HS-27A (cell line): Measurements from ENCODE around the gene TNNT3.
"Not testable (repeated sequence)": the region's sequence is repeated elsewhere in the genome, so short reads cannot be mapped to it uniquely, and the experiment has no call there.

Experiments used
- DNase-seq: peaks from one replicate; pipeline ENCODE4 v3.0.0-alpha.2; 2012; ENCODE audit warnings: low read depth, missing footprints

Gene TNNT3

GRCh38 chr11:1881442-1882264, 37.9 kb upstream of the TNNT3 start:
- no peak for DNase-seq

GRCh38 chr11:1882265-1883238, 37.0 kb upstream of the TNNT3 start:
- DNase-seq, result no peak

GRCh38 chr11:1883346-1884302, 35.9 kb upstream of the TNNT3 start:
- no peak for DNase-seq

- no peak for DNase-seq
These were observed 35.2 kb upstream of the TNNT3 start for GRCh38 chr11:1884303-1884700.

- not testable (repeated sequence) for DNase-seq
These were observed 33.0 kb upstream of the TNNT3 start for GRCh38 chr11:1886551-1886950.

GRCh38 chr11:1887451-1888346, 31.8 kb upstream of the TNNT3 start:
- DNase-seq, result no peak

GRCh38 chr11:1888347-1888753, 31.2 kb upstream of the TNNT3 start:
- no peak for DNase-seq

GRCh38 chr11:1888811-1889210, 30.7 kb upstream of the TNNT3 start:
- no peak for DNase-seq

DNA sequence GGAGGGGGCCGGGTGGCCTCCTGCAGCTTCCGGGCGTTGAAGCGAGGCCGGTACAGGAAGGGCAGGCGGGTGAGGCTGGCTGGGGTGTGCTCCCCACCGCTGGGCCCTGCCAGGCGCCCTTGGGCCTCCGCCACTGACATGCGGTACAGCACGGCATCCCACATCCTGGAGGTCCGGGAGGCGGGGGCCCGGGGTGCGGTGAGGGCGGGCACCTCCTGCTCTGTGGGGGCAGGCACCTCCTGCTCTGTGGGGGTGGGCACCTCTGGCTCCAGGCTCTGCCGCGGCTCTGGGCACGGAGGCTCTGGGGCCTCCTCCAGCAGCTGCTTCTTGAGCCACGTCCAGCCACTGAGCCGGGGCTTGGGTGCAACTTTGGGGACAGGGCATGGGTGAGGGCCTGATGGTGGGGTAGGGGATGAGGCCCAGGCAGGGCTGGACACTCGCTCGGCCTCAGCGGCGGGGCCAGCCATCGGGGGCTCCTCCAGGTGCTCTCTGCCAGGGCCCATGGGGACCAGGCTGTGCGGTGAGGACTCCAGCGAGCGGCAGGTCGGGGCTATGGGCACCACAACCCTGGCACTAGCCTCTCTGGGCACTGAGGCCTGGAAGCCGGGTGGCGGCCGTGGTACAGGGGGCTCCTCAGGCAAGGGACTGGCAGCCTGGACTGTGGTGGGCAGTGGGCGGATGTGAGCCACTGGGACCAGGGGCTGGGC, 30.1 kb upstream of the TNNT3 start:
- no peak for DNase-seq

DNA sequence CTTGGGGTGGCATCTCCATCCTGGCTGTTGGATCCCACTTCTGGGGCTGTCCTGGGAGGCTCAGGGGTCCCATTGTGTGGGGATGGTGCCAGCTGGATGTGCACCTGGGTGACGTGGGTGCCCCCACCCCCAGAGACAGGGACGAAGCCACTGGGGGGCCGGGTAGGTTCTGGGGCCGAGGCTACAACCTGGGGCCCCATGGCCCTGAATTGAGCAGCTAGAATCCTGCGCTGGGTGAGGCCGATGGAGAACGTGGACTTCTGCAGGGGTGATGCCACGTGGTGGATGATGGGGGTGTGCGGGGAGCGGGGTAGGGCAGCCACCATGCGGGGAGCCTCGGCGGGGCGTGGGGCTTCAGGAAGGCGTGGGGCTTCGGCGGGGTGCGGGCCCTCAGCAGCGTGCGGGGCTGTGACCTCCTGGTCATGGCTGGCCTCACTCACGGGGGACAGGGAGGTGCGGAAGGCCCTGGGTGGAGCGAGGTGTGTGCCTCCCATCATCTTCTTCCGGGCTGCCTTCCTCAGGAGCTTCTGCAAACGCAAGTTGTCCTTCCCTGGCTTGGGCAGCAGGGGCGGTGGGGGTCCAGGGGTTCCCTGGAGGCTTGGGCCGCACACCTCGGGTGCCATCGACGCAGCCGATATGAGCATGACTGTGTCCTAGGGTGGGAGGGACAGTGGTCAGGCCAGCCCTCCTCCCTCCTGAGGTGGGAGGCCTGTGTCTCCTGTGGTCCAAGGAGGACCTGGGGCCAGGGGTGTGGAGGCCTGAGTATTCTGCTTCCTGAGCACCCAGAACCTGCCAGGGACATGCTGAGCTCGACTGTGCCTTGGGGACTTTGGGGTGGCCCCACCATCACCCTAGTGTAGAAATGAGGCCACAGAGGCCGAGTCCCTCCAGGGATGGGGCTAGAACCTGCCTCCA, 29.3 kb upstream of the TNNT3 start:
- DNase-seq, result no peak

DNA sequence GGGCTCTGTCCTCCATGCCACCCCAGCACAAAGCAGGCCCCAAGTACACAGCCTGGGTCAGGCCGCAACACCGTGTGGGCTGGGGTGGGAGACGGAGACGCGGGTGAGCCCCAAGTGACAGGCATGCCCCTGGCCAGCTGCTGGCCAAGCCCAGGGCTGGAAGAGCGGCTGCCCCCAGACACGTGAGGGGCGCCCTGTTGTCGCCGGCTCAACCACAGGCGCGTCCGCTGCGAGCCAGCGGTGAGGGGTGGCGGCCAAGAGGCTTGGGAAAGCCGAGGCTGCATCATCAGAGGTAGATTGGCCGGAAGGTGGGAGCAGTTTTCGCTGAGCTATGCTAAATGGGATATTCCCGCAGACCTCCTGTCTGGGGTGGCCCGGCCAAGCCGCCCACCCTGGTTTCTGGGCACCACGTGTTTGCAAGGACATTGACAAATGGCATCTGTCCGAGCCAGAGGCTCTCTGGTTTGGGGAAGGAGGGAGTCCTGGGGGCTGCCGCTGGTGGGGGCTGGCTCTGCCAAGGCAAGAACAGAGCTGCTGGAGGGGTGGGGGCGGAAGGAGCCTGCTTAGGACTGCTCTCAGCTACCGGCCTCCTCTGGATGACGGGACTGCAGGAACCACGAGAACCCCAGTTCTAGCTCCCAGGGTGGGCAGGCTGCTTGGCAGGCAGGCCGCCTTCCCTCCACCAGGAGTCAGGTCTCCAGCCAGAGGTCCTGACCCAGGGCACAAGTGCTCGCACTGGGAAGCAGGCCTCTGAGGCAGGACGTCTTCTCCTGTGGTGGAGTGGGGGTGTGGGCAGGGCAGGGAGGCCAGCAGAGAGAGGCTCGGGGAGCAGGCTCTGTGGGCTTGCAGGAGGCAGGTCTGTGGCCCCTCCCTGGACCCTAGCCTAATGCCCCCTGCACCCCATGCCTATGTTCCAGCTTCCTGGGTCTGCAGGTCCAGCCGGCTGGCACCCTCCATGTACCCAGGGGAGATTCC, 28.4 kb upstream of the TNNT3 start:
- DNase-seq, result no peak

GRCh38 chr11:1891831-1892115, 27.7 kb upstream of the TNNT3 start, which contains the start of gene PRR33:
Gene PRR33 (minus strand): TSS chr11:1891895. CDS start chr11:1890584, 1,311 bp downstream.
- no peak for DNase-seq

GRCh38 chr11:1892116-1892515, 27.4 kb upstream of the TNNT3 start:
- DNase-seq, result no peak

DNA sequence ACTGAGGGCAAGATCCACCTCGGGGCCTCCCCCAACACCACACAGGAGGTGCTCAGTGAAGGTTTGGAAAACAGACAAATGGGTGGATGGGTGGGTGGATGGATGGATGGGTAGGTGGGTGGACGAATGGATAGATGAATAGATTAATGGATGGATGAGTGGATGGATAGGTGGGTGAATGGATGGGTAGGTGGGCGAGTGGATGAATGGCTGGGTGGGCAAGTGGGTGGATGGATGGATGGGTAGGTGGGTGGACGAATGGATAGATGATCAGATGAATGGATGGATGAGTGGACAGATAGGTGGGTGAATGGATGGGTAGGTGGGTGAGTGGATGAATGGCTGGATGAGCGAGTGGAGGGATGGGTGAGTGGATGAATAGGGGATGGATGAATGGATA, 26.9 kb upstream of the TNNT3 start:
- DNase-seq, result no peak

- DNase-seq, result no peak
These were observed 25.7 kb upstream of the TNNT3 start for GRCh38 chr11:1893581-1894359.

- DNase-seq, result no peak
These were observed 24.7 kb upstream of the TNNT3 start for GRCh38 chr11:1894759-1895158.

DNA sequence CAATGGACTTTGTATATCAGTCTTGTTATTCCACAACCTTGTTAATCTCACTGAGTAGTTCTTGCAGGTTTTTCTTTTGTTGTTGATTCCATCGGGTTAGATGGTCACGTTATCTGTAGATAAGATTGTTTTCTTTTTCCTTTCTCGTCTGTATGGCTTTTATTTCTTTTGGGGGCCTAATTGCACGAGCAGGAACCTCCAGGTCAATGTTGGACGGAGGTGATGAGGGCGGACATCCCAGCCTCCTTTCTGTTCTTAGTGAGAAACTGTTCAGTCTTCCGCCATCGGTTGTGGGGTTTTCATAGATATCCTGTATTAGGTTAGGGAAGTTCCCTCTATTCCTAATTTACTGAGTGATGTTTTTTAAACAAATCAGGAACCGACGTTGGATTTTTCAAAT, 23.0 kb upstream of the TNNT3 start:
- DNase-seq, result no peak
